GM18868 (cell line): Measurements from ENCODE around the gene RAD51D.
"Not testable (repeated sequence)": the region's sequence is repeated elsewhere in the genome, so short reads cannot be mapped to it uniquely, and the experiment has no call there.

Experiments
- ATAC-seq: cut with Tn5 transposase; IDR thresholded peaks from one replicate; pipeline ENCODE4 v1.9.1; 2021; ENCODE audit warnings: mild to moderate bottlenecking, moderate library complexity; ENCODE audit not compliant: unreplicated experiment

RAD51D gene

DNA sequence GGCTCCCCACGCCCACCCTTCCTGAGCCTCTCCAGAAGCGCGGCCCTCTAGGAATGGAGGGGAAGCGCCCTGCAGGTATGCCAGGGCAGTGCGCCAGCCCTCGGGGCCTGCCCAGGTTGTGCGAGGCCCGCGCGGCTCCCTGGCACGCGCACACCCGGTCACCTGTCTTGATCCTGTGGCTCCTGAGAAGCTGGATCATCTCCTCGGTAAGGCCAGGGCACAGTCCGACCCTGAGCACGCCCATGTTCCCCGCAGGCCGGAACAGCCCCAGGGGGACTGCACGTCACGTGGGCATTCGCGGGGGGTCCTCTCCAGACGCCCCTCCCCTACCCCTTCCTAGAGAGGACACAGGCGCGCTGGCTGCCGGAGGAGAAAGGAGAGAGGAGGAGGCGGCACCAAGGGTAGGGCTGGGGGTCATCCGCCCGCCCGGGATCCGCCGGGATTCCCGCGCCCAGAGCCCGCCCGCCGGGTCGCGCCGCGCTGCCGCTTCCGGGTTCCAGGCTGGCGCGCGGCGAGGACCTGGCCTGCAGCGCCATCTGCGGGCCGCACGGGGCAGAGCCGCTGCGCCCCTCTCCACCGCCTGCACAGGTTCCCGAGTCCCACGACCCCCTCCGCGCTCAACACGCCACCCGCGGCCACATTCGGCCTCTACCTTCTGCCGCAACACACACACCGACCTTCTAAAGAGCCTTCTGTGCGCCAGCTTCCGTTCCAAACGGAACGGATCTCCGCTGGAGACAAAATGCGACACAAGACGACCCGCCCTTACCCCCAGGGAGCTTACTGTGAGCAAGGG, at the start of gene RAD51D:
TSS of gene RAD51D (minus strand) at position 491 of the 796 bp plus-strand sequence. CDS start at position 244, 247 bp downstream.
- ATAC-seq = peak; percentile 78

DNA sequence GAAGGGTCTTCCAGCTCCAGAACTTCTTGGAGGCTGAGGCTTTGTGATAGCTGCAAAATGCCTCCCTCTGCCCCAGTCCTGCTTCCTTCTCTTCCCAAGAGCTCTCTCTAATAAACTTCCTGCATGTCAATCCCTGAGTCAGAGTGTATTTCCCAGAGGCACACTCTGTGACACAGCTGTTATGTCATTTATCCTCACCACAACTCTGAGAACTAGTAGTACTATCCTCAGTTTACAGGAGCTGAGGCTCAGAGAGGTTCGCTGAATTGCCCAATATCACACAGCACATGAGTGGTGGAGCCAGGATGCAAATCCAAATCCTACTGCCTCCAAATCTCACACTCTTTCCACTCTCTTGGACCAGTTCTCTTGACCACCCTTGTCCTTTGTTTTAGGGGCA, 48.0 kb upstream of the RAD51D start:
- ATAC-seq = no peak

GRCh38 chr17:35167046-35167445, 47.4 kb upstream of the RAD51D start:
- ATAC-seq = no peak

- no peak for ATAC-seq
Observed at GRCh38 chr17:35166526-35166925, 46.9 kb upstream of the RAD51D start.

DNA sequence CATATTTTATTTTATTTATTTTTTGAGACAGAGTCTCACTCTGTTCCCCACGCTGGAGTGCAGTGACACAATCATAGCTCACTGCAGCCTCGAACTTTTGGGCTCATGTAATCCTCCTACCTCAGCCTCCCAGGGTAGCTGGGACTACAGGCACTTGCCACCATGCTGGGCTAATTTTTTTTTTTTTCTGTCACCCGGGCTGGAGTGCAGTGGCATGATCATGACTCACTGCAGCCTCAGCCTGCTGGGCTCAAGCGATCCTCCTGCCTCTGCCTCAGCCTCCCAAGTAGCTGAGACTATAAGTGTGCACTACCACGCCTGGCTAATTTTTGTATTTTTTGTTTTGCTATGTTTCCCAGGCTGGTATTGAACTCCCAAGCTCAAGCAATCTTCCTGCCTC, 45.1 kb upstream of the RAD51D start:
- no peak for ATAC-seq

- ATAC-seq = no peak
Observed at GRCh38 chr17:35163886-35164285, 44.2 kb upstream of the RAD51D start.

- no peak for ATAC-seq
Observed at GRCh38 chr17:35162755-35163154, 43.1 kb upstream of the RAD51D start.

GRCh38 chr17:35161281-35161761, 41.7 kb upstream of the RAD51D start:
- no peak for ATAC-seq

GRCh38 chr17:35160354-35161201, 40.9 kb upstream of the RAD51D start:
- no peak for ATAC-seq

DNA sequence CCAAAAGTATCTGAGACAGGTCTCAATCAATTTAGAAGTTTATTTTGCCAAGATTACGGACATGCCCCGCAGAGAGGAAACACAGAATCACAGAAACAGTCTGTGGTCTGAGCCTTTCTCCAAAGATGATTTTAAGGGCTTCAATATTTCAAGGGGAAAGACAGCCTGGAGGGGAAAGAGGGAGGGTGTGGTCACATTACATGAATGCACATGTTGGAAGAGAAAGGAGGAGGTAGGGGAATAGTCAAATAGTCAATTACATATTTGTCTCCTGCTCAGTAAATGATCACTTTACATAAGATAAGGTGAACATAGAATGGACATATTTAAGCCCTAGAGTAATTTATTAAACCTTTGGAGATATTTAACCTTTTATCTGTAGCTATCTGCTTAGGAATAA, 40.3 kb upstream of the RAD51D start:
- no peak for ATAC-seq

DNA sequence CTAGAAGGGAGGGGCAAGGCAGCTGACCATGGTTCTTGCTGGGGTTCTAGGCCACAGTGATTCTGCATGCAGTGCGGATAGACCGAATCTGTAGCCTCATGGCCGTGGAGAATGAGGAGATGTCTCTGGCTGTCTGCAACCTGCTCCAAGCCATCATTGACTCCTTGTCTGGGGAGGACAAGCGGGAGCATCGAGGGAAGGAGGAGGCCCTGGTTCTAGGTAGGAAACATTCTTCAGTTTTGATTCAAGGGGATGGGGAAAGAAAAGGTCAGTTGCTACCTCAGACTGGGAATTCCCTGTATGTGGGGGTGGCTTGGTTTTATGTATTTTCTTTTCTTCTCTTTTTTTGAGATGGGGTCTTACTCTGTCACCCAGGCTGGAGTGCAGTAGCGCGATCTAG, 35.6 kb upstream of the RAD51D start:
- ATAC-seq = no peak

DNA sequence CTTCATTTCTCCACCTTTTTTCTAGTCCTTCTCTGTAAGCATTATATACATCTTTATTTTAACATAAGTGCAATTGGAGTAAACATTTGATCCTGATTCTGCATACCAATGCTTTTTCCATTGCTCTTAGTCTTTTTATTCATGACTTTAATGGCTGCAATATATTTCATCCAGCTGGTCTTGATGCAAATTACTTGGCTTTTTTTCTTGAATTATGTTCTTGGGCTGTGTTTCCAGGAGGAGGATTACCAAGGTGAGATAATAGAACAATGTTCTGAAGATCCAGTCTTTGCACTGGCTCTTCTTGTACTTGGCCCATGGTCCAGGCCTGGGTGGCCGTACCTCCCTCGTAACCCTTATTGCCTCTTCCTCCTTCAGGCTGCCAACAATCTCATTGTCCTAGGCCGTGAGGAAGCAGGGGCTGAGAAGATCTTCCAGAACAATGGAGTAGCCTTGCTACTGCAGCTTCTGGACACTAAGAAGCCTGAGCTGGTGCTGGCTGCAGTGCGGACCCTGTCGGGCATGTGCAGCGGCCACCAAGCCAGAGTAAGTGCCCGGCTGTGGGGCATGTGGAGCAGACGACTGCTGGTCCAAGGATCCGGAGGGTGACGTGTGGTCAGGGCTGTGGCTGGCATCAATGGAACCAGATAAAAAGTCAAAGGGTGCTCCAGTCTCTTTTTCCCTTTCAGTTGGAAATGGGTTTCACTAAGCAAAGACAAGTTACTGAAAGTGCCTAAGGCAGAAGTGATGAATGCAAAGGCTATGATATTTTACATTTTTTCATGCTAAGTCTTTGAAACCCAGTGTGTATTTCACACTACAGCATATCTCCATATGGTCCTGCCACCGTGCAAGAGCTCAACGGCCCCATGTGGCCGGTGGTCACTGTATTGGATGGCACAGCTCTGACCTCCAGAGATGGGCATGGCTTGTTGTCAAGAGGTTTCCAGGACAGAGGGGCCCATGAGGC, 34.8 kb upstream of the RAD51D start:
- ATAC-seq = no peak

DNA sequence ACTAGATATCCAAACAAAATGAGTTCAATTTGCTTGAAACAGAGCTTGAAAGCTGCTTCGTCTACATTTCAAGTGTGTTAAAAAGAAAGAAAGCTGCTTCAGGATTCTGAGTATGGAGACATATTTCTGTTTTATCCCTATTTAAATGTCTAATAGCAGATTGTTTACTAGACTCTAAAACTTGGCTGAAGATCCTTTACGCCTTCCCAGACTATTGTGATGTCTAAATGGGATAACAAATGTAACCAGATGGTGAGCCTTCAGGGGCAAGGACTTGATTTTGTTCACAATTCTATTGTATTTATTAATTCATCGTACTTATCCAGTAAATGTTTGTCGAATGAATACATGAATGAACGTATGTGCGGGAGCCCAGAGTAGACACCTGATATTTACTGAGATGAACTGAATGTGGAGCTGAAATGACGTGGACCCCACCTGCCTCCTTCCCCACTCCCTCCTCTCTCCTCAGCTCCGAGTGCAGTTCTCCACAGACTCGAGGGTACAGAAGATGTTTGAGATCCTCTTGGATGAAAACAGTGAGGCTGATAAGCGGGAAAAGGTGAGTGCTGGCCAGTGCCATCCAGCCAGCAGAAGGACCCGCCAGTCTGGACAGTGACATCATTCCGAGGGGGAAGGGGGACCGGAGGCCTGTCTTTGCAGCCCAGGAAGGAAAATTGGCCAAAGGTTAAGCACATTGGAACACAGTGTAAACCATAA, 32.9 kb upstream of the RAD51D start:
- ATAC-seq = no peak

- ATAC-seq = not testable (repeated sequence)
Observed at GRCh38 chr17:35151080-35151479, 31.4 kb upstream of the RAD51D start.

DNA sequence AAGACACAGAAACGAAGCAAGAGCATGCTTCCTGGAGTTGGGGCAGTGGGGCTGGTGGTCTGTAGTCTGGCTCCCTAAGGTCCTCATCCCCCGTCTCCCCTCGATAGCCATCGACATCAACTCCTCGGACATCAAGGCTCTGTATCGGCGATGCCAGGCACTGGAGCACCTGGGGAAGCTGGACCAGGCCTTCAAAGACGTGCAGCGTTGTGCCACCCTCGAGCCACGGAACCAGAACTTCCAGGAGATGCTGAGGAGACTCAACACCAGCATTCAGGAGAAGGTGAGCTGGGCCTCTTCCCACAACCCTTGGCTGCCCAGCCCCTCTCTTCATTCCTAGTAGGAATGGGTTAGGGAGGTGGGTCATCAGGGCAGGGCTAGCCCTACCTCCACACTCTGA, 30.3 kb upstream of the RAD51D start:
- ATAC-seq = no peak

DNA sequence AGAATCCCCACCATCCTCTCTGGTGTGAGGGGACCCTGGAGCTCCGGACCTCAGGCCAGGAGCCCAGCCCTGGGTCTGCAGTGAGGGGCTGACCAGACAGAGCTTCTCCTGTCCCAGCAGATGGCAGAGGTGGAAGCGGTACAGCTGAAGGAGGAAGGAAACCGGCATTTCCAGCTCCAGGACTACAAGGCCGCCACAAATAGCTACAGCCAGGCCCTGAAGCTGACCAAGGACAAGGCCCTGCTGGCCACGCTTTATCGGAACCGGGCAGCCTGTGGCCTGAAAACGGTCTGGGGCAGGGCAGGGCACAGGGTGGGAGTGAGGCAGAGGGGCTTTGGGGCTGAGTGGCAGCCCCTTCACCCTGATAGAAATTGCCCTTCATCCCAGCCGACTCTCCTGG, 28.5 kb upstream of the RAD51D start:
- ATAC-seq = no peak

- no peak for ATAC-seq
Observed at GRCh38 chr17:35147375-35147905, 27.8 kb upstream of the RAD51D start, which contains the start of gene UNC45B. UNC45B (plus strand) TSS chr17:35147817; CDS start chr17:35148264, 447 bp downstream.

DNA sequence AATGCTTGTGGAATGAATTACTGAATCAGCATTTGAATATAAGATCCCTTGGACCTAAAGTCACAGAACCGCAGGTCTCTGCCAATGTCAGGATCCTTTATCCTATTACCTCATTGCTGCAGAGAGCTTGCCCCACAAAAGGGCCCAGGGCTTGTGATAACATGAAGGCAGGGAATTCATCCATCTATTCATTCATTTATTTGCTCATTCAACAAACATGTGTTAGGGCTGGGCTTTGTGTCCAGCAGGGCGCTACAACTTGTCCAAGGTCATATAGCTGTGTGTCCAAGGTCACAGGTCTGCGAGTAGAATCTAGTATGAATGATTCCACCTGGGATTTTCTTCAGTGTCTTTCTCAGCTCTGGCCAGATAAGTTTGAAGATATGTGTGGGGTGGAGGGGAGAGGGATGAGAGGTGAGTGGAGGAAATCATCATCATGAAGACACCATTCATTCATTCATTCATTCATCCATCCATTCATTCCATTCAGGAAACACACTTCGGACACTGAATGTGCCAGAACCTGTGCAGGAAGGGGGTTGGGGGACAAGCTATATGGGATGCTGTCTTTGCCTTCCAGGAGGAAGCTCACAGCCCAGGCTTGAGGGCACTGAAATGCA, 26.7 kb upstream of the RAD51D start:
- ATAC-seq = no peak

- ATAC-seq = no peak
Observed at GRCh38 chr17:35144840-35145239, 25.2 kb upstream of the RAD51D start.
